ENCODE measurements around the gene XXYLT1.

DNA sequence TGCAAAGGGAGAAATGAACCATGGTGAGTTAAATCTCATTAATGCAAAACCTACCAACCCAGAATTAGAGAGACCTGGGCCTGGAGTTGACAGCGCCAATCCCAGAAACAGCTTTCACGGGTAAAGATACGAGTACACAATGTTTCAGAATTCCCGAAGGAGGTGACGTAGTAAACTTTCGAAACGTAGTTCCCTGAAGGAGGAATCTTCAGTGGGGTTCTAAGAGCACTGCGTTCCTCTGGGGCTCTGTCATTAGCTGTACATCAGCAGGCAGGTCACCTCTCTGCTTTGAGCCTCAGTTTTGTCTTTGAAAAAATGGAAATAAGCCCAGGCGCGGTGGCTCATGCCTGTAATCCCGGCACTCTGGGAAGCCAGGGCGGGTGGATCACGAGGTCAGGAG is 152.3 kb downstream of the XXYLT1 start:
- TF ChIP-seq, protein P1, sequence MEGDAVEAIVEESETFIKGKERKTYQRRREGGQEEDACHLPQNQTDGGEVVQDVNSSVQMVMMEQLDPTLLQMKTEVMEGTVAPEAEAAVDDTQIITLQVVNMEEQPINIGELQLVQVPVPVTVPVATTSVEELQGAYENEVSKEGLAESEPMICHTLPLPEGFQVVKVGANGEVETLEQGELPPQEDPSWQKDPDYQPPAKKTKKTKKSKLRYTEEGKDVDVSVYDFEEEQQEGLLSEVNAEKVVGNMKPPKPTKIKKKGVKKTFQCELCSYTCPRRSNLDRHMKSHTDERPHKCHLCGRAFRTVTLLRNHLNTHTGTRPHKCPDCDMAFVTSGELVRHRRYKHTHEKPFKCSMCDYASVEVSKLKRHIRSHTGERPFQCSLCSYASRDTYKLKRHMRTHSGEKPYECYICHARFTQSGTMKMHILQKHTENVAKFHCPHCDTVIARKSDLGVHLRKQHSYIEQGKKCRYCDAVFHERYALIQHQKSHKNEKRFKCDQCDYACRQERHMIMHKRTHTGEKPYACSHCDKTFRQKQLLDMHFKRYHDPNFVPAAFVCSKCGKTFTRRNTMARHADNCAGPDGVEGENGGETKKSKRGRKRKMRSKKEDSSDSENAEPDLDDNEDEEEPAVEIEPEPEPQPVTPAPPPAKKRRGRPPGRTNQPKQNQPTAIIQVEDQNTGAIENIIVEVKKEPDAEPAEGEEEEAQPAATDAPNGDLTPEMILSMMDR (IDR thresholded peaks at IDR 0.05; ENCODE audit: low read length), result no peak
- no peak for TF ChIP-seq EZH2 (IDR thresholded peaks at IDR 0.05; ENCODE audit: borderline replicate concordance, low read length)
